Stimulated activated CD8-positive, alpha-beta memory T cell treated with anti-CD3 and anti-CD28 coated beads, Interleukin-7, amount 100 ng/mL, for 48 hours (primary cell): ENCODE results near the gene SPATA3.

Source experiments
- DNase-seq, 2 donors: peaks; one replicate each; pipeline ENCODE4 v3.0.0-alpha.2; 2020; ENCODE audit warnings: low read depth in 1 of 2; ENCODE audit errors: extremely low read depth in 1 of 2

SPATA3 gene

DNA sequence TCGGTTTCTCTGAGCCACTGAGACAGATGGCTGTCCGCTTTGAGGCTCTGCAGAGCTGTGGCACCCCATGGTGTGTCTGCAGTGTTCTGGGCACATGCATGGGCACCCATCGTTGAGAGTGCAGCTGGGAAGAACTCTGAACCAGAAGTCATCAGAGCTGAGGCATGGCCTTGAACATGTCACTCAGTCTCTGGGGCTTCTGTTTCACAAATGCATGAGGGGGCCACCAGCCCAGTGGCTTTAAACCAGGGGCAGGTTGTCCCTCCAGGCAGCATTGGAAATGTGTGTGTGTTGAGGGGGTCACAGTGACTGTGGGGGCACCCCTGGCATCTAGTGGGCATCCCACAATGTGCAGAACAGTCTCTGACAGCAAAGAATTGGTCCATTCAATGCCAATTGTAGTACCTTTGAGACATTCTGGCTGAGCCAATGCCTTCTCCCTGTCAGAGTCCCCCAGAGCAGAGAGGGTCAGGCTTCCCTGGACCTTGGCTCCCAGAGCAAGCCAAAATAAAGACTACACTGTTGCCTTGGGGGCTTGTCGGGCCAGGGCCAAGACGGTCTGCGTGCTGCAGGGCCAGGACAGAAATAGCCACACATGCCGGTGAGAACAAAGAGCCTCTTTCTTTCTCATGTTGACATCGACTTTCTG lies 51.5 kb downstream of the SPATA3 start:
- DNase-seq: no peak

DNA sequence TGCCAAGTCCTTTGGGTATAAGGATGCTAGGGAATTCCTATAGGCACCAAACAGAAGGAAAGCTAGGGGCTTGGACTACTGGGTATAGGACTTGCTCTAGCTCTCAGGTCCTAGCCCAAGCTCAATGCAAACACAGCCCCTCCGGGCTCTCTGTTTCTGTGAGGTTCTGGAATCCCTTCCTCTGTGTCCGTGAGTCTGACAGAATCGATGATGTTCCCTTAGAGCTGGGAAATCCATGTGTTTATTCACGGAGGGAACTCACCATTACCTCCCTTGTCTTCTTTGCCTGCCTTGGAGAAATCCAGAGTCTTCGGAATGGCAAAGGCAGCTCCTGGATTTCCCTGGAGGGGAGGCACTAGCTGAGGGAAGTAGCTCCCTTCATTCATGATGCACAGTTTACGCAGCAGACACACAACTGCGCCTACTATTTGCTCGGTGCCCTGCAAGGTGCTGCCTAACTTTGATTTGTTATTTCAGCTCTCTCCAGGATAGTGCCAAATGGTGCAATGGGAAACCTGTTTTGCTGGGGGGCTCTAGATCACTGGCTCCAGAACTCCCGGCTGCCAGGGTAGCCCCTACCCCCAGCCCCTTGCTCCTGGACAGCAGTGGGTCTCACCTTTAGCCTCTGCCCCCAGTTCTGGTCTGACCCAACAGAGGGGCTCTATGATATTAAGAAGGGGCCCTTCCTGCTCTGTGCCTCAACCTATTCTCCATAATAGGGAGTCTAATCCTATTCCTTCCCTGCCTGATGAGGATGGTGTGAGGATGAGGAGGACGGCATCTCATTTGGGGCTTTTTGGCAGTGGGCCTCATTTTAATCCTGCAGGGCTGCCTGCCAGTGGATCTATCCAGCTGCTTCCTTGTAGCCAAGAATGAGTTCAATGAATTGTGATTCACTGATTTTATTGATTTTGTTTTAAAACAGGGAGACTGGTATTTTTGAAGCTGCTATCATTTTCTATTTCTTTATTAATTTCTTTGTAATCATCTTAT lies 52.3 kb downstream of the SPATA3 start:
- no peak for DNase-seq

DNA sequence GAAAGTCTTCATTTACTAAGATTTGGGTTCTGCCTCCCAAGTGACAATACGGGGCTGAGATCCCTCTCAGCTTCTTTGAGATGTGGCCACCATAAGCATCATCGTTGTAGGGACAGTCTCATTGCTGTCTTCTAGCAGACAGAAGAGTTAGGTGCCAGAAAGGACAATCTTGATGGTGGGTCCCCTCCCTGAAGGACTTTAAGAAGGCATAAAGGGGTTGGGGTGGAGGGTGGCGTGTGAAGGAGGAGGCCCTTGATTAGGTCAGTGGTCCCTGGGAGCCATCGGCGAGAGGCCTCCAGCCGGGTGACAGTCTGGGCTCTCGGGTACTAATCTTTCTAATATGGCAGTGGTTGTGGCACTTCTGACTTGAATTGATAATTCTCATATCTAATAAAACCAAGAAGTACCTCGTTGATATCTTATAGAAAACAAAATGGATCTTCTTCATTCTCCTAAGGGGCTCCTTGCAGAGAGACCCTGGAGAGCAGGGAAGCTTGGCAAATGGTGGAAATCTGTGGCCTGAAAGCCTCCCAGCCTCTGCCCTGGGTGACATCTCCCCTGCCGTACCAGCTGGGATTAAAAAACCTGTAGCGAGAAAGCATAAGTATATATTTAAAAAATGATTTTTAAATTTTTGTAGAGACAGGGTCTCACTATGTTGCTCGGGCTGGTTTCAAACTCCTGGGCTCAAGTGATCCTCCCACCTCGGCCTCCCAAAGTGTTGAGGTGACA lies 53.5 kb downstream of the SPATA3 start:
- DNase-seq: no peak

DNA sequence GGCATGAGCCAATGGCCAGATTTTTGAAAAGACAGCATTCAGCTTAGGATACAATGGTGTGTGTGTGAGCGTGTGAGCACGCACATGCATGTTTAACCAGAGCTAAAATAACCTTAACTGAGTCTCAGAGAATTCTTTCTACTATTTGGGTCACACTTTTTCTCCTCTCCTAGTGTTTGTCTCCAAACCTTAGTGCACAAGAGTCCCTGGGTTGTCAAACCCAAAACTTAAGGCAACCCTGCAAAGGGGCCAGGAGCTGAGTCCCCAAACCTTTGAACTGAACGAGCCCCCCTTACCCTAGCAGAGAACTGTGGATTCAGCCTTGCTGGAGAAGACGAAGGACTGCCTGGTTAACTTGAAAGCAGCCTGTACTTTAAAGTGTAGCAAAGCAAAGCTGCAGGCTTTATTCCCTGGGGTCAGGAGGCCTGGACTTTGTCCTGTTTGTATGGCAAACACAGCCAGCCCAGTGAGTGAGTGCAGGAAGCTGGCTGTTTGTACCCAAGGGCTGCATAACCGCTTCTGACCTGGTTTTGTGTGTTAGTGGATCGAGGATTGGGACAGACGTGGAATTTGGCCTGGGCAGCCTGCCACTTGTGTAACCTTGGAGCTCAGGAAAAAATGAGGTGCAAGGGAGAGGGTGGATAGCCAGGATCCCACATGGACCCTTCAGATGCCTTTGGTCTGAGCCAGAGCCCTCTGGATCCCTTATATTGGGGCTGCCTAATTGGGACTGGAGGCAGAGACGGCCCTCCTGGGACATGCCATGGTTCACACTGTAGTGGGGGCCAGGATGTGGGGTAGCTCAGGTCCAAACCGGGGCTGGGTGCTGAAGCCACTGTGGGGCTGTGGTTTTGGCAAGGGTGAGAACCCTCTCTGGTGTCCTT lies 54.3 kb downstream of the SPATA3 start:
- no peak for DNase-seq

DNA sequence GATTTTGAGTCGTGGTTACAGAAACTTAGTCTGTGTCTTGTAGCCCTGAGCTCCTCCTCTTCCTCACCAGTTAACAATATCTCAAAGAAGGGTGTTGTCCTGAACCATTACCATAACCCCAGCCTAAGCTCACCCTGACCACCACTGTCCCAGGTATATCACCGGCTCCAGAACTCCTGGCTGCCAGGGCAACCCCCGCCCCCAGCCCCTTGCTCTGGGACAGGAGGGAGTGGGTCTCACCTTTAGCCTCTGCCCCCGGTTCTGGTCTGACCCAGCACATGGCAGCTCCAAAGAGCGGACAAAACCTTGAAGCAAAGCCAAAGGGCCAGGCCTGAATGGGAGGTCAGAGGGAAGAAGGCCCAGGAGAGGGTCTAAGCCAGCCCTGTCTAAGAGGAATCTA lies 55.2 kb downstream of the SPATA3 start:
- no peak for DNase-seq

DNA sequence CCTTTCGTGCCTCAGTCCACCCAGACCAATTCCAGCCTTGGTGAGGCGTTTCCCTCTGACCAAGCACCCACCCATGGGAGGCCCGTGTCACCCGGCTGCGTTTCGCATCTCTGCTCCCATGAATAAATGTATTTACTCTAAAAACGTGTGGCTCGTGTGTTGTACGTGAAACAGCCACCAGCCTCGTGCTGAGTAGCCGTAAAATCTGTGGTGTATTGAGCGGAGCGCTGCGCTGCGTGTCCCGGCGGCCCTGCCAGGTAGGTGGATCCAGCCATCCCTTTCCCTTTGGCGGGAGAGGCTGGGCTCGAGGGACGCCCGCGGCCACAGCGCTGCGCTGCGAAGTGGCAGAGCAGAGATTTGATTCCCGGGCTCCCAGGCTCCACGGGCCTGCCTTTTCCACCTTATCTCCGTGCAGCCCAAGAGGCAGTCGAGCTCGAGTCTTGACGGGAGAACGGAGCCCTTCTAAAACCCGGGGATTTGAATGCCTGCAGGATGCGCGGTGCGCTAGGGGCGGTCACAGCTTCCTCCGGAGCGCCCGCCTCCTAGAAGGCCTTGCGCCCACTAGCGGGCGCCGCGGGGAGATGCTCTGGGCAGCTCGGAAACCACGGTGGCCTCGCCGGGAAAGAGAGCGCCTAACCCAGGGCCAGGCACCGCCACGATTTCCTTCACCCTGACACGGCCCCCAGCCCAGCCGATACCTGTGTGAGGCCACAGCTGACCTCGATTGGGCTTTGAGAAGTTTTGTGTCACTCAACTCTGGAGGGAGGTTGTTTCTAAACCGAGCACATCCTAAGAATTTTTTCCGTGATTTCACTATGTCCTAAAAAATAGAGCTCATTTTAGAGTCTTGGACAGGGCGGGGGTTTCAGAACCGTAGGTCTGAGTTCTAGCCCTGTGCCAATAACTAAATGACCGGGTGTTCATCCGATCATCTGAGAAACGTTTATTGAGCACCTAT lies 56.9 kb downstream of the SPATA3 start:
- peak; percentile 69 to 70 for DNase-seq

DNA sequence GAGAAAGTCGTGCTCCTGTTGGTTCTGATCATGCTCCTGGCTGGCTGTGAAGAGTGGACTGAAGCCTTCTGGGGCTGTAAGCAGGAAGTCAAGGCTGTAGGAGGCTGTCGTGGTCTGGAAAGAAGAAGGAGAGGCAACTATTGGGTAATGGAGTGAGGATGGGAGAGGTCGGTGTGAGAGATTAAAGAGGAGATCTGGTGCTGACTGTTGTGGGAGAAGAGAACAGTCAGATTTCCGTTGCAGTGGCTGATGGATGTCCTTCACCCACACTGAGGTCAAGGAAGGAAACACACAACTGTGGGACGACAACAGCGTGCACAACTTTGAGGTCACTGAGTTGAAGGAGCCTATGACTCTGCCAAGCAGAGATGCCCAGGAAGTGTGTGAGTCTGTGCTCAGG lies 57.9 kb downstream of the SPATA3 start:
- no peak for DNase-seq

DNA sequence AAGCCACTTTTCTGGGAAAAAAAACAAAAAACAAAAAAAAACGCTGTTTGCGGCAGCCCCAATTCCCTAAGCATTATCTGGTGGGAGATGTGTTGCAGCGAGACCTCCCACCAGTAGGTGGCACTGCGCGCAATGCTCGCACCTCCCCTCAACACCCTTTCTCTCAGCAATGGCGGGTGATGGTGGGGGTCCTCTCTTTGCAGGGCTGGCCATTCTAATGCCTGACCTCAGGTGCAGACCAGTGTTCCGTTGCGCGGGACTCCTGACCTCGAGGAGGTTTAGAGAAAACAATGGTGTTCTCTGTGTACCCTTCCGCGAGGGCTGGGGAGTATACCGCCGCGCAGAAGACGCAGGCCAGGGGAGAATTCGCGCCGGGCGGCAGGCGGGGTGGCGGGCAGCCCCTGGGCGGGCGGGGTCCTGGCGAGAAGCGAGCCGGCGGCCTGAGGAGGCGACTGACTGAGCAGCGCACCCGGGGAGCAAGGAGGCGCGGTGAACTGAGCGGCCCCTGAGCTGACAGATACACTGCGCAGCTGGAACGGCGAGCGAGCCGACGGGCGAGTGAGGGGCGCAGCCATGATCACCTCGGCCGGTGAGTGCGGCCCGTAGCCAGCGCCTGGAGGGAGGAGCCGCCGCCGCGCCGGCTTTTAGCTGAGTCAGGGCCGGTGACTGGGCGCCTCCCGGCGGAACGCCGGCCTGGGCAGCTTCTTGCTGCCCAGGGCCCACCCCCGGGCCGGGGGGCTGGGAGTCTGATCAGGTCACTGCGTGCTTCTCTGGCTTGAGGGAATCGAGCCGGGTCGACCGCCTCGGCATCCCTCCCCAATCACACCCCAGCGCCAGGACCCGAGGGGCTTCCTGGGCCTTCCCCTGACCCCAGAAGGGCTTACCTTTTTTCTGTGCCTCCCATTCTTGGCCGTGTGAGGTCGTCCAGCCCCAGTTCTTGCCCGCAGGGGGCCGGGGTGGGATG lies 60.8 kb downstream of the SPATA3 start, which contains the start of gene PSMD1:
PSMD1 (plus strand) TSS at position 415 of the 964 bp plus-strand sequence; CDS start at position 574, 159 bp downstream.
- peak; percentile 82 to 88 for DNase-seq

DNA sequence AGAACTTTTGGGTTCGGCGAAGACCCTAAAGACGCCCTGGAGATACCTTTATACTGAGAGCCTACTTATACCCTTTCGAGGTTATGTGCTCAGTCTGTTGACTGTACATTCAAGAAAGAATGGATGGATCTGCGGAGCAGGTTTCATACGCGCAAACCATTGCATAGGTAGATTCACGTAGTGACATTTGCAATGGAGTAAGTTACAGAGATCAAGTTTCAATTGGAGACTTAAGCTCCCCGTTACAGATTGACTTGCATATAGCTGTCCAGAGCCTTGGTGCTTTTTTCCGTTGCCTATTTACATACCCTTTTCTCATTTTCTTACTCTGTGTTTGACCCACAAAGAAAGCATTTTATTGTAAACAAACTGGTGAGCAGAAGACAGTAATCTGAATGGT lies 61.7 kb downstream of the SPATA3 start:
- no peak for DNase-seq
